HepG2 (cell line): ENCODE results near the gene NRSN2. TPM values are rescaled to one million over a fixed set of nuclear protein-coding genes. Genes with fewer than 3 reads are reported as not detected.
A peak's percentile ranks its signal among the peaks of the same experiment; 100 is the strongest.

Source experiments
- ADNP ChIP-seq: sonication (generic); formaldehyde crosslinking; IDR thresholded peaks from 2 replicates; pipeline ENCODE4 v1.4.0; 2020; ENCODE audit warnings: missing genetic modification reagents
- AGO1 ChIP-seq: fragments of 200-400 bp; formaldehyde crosslinking; IDR thresholded peaks from 2 replicates; pipeline ENCODE4 v1.6.1; 2017; ENCODE audit warnings: mild to moderate bottlenecking, low read depth, low read length, moderate library complexity; ENCODE audit not compliant: poor library complexity, severe bottlenecking
- ARID4A ChIP-seq: sonication (generic); formaldehyde crosslinking; IDR thresholded peaks from 2 replicates; pipeline ENCODE4 v1.5.0; 2020; ENCODE audit warnings: mild to moderate bottlenecking, missing genetic modification reagents, borderline replicate concordance
- ARNT2 ChIP-seq: sonication (generic); formaldehyde crosslinking; IDR thresholded peaks from 2 replicates; pipeline ENCODE4 v1.8.0; 2022; ENCODE audit warnings: mild to moderate bottlenecking, low read depth, missing genetic modification reagents, moderate library complexity
- FOXA1 ChIP-seq, 2 experiments: fragments of 450-650 bp in 1 of 2; sonication (generic) in 1 of 2; formaldehyde crosslinking in 1 of 2; IDR thresholded peaks; 2 replicates each; pipeline versions ENCODE4 v1.4.0 to v1.6.1; 2016 to 2020; ENCODE audit warnings: missing genetic modification reagents in 1 of 2
- FUBP1 ChIP-seq: sonication (generic); formaldehyde crosslinking; IDR thresholded peaks from 2 replicates; pipeline ENCODE4 v1.5.1; 2020; ENCODE audit warnings: missing genetic modification reagents, mild to moderate bottlenecking, borderline replicate concordance
- GATAD1 ChIP-seq: IDR thresholded peaks from 2 replicates; pipeline ENCODE4 v1.6.1; 2016; ENCODE audit warnings: missing genetic modification reagents, missing compliant biosample characterization
- GPN1 ChIP-seq: sonication (generic); formaldehyde crosslinking; IDR thresholded peaks from 2 replicates; pipeline ENCODE4 v1.5.1; 2020; ENCODE audit warnings: missing genetic modification reagents, borderline replicate concordance
- HNRNPL ChIP-seq: fragments of 200-400 bp; formaldehyde crosslinking; IDR thresholded peaks from 2 replicates; pipeline ENCODE4 v1.6.1; 2017; ENCODE audit warnings: mild to moderate bottlenecking, low read depth, low read length
- JARID2 ChIP-seq: sonication (generic); formaldehyde crosslinking; IDR thresholded peaks from 2 replicates; pipeline ENCODE4 v1.8.1; 2023; ENCODE audit warnings: missing genetic modification reagents, inconsistent platforms; ENCODE audit not compliant: insufficient replicate concordance
- KDM5B ChIP-seq: sonication (generic); formaldehyde crosslinking; IDR thresholded peaks from 2 replicates; pipeline ENCODE4 v1.4.0; 2020; ENCODE audit warnings: missing genetic modification reagents, mild to moderate bottlenecking, borderline replicate concordance
- NPAS2 ChIP-seq: sonication (generic); formaldehyde crosslinking; IDR thresholded peaks from 2 replicates; pipeline ENCODE4 v1.8.0; 2022; ENCODE audit warnings: mild to moderate bottlenecking, missing genetic modification reagents, borderline replicate concordance
- SRSF1 ChIP-seq: fragments of 200-400 bp; formaldehyde crosslinking; optimal IDR thresholded peaks from 2 replicates; pipeline ENCODE3; 2017; ENCODE audit warnings: mild to moderate bottlenecking, low read depth, low read length, moderate library complexity
- TCF7 ChIP-seq: sonication (generic); IDR thresholded peaks from 2 replicates; pipeline ENCODE4 v1.6.1; 2016; ENCODE audit warnings: antibody characterized with exemption, low read depth
- TEAD3 ChIP-seq: optimal IDR thresholded peaks from 2 replicates; pipeline ENCODE3; 2016; ENCODE audit warnings: borderline replicate concordance
- ZBTB42 ChIP-seq: sonication (generic); formaldehyde crosslinking; IDR thresholded peaks from 2 replicates; pipeline ENCODE4 v1.5.0; 2020; ENCODE audit warnings: mild to moderate bottlenecking, missing genetic modification reagents
- ZMYM4 ChIP-seq: sonication (generic); formaldehyde crosslinking; IDR thresholded peaks from 2 replicates; pipeline ENCODE4 v1.8.1; 2023; ENCODE audit warnings: mild to moderate bottlenecking, missing genetic modification reagents
- ZNF282 ChIP-seq: fragments of 450-650 bp; IDR thresholded peaks from 2 replicates; pipeline ENCODE4 v1.6.1; 2018; ENCODE audit not compliant: partially characterized antibody
- ZNF337 ChIP-seq: sonication (generic); formaldehyde crosslinking; IDR thresholded peaks from 2 replicates; pipeline ENCODE4 v1.5.1; 2020; ENCODE audit warnings: missing genetic modification reagents, low read depth, mild to moderate bottlenecking, borderline replicate concordance
- ZNF354B ChIP-seq: sonication (generic); formaldehyde crosslinking; IDR thresholded peaks from 2 replicates; pipeline ENCODE4 v1.8.0; 2022; ENCODE audit warnings: mild to moderate bottlenecking, missing genetic modification reagents
- ZNF780A ChIP-seq: sonication (generic); formaldehyde crosslinking; IDR thresholded peaks from 2 replicates; pipeline ENCODE4 v1.8.0; 2022; ENCODE audit warnings: mild to moderate bottlenecking, missing genetic modification reagents, moderate library complexity
- ZUFSP ChIP-seq: sonication (generic); formaldehyde crosslinking; IDR thresholded peaks from 2 replicates; pipeline ENCODE4 v1.9.0; 2021; ENCODE audit warnings: missing genetic modification reagents, mild to moderate bottlenecking, borderline replicate concordance
- polyA plus RNA-seq, 8 experiments: library from polyadenylated mRNA; depleted of rRNA in 3 of 8; stranded (reverse) in 7 of 8; unstranded in 1 of 8; fragments of >200 nt; fragmentation: Illumina TruSeq in 4 of 8; extraction: Trizol in 4 of 8; gene quantifications; 2 replicates each; pipeline versions ENCODE4 v1.2.1 to v1.2.3, GENCODE V29; 2011 to 2016; ENCODE audit warnings: low read depth in 4 of 8, missing spikeins in 1 of 8, mixed read lengths in 1 of 8; ENCODE audit not compliant: insufficient read depth in 1 of 8
- total RNA-seq, 5 experiments: library from RNA; depleted of rRNA; stranded (reverse); fragments of >200 nt; fragmentation: Illumina TruSeq; extraction: Trizol; gene quantifications; 2 replicates each; pipeline ENCODE4 v1.2.3, GENCODE V29; 2016; ENCODE audit warnings: low read depth in 1 of 5

Gene NRSN2
- total and polyA plus RNA-seq, 2 of the 13 experiments (the other 11 are each of a cell fraction or from before 2014, with no cell fraction given) = 32.3 to 49.4 TPM

- TF ChIP-seq FUBP1 (CRISPR knock-in tag) (no peak), ZNF354B (CRISPR knock-in tag) (no peak), TEAD3 (no peak), JARID2 (CRISPR knock-in tag) (no peak), ZNF282 (no peak), AGO1 (peak; percentile 99), SRSF1 (peak; percentile 67), NPAS2 (CRISPR knock-in tag) (no peak), ADNP (CRISPR knock-in tag) (no peak), KDM5B (CRISPR knock-in tag) (no peak), ZUFSP (CRISPR knock-in tag) (no peak), ZNF337 (CRISPR knock-in tag) (no peak), GPN1 (CRISPR knock-in tag) (no peak), ZMYM4 (peak; percentile 88), HNRNPL (peak; percentile 86; the same call in 1 of the 2 replicates), GATAD1 (no peak; the same call in 1 of the 2 replicates), ARID4A (CRISPR knock-in tag) (peak; percentile 91), ZBTB42 (CRISPR knock-in tag) (no peak), FOXA1 (IDR thresholded peaks at IDR 0.05) (no peak), FOXA1 (CRISPR knock-in tag; IDR thresholded peaks at IDR 0.05) (no peak), ARNT2 (peak; percentile 47; the same call in 1 of the 2 replicates), TCF7 (peak; percentile 49; the same call in 1 of the 2 replicates), ZNF780A (CRISPR knock-in tag) (no peak; the same call in 1 of the 2 replicates)
Measured at GRCh38 chr20:327186-328026, 19.5 kb upstream of the NRSN2 start (continued).
